ENCODE results near the gene TCF15. TPM values are rescaled to one million over a fixed set of nuclear protein-coding genes. Genes with fewer than 3 reads are reported as not detected.
A peak's percentile ranks its signal among the peaks of the same experiment; 100 is the strongest.

Gene TCF15
- total and polyA plus RNA-seq, 2 of the 13 experiments (the other 11 are each of a cell fraction or from before 2014, with no cell fraction given), result not detected

- TF ChIP-seq POLR2AphosphoS2 (IDR thresholded peaks at IDR 0.05; ENCODE audit: low read depth, low read length) (no peak), TARDBP (CRISPR knock-in tag; IDR thresholded peaks at IDR 0.05) (no peak), ZNF138 (CRISPR knock-in tag; IDR thresholded peaks at IDR 0.05; ENCODE audit: low read depth) (no peak), ZBTB3 (CRISPR knock-in tag; IDR thresholded peaks at IDR 0.05; ENCODE audit: borderline replicate concordance, low read depth) (no peak), HMGXB3 (CRISPR knock-in tag; IDR thresholded peaks at IDR 0.05; ENCODE audit: borderline replicate concordance) (no peak), KDM1A (CRISPR knock-in tag; IDR thresholded peaks at IDR 0.05) (no peak), ZFP37 (CRISPR knock-in tag; IDR thresholded peaks at IDR 0.05; ENCODE audit: borderline replicate concordance) (no peak), XRCC5 (optimal IDR thresholded peaks at IDR 0.05; ENCODE audit: low read length) (peak; percentile 70), POGK (CRISPR knock-in tag; conservative IDR thresholded peaks at IDR 0.05) (no peak), ATF5 (CRISPR knock-in tag; IDR thresholded peaks at IDR 0.05; ENCODE audit: low read depth) (no peak), PHB2 (IDR thresholded peaks at IDR 0.05; ENCODE audit: partially characterized antibody) (no peak), ERF (CRISPR knock-in tag; IDR thresholded peaks at IDR 0.05) (no peak), RFXANK (CRISPR knock-in tag; IDR thresholded peaks at IDR 0.05) (no peak), TP53 (CRISPR knock-in tag; conservative IDR thresholded peaks at IDR 0.05) (no peak), FOXA1 (IDR thresholded peaks at IDR 0.05) (no peak), FOXA1 (CRISPR knock-in tag; IDR thresholded peaks at IDR 0.05) (peak; percentile 10; the same call in 1 of the 2 replicates), ZNF274 (CRISPR knock-in tag; IDR thresholded peaks at IDR 0.05) (no peak), ZNF562 (CRISPR knock-in tag; IDR thresholded peaks at IDR 0.05; ENCODE audit: borderline replicate concordance) (no peak), EP300 (IDR thresholded peaks at IDR 0.05; ENCODE audit: low read depth in 2 of 2, low read length in 2 of 2) (peak in 1 of 2 experiments; percentile 27; a peak in 1 of 4 replicates), EP300 (CRISPR knock-in tag; IDR thresholded peaks at IDR 0.05; ENCODE audit: borderline replicate concordance) (no peak), ZNF557 (CRISPR knock-in tag; IDR thresholded peaks at IDR 0.05) (no peak), MED13 (CRISPR knock-in tag; IDR thresholded peaks at IDR 0.05) (no peak)
- TF ChIP-seq, protein P1, sequence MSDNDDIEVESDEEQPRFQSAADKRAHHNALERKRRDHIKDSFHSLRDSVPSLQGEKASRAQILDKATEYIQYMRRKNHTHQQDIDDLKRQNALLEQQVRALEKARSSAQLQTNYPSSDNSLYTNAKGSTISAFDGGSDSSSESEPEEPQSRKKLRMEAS (IDR thresholded peaks at IDR 0.05), result peak; percentile 46; the same call in 1 of the 2 replicates
- TF ChIP-seq, protein P2, sequence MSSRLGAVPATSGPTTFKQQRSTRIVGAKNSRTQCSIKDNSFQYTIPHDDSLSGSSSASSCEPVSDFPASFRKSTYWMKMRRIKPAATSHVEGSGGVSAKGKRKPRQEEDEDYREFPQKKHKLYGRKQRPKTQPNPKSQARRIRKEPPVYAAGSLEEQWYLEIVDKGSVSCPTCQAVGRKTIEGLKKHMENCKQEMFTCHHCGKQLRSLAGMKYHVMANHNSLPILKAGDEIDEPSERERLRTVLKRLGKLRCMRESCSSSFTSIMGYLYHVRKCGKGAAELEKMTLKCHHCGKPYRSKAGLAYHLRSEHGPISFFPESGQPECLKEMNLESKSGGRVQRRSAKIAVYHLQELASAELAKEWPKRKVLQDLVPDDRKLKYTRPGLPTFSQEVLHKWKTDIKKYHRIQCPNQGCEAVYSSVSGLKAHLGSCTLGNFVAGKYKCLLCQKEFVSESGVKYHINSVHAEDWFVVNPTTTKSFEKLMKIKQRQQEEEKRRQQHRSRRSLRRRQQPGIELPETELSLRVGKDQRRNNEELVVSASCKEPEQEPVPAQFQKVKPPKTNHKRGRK (CRISPR knock-in tag; IDR thresholded peaks at IDR 0.05), result no peak
Measured at GRCh38 chr20:555976-556385, 54.1 kb downstream of the TCF15 start (continued).

Data from HepG2 (cell line).